Activated T-cell treated with anti-CD3 and anti-CD28 coated beads, Interleukin-2, amount 50 U/mL, for 4 hours (primary cell): ENCODE data around the gene OR10P1. TPM values are rescaled to one million over a fixed set of nuclear protein-coding genes. Genes with fewer than 3 reads are reported as not detected.
A peak's percentile ranks its signal among the peaks of the same experiment; 100 is the strongest.

ENCODE experiments used
- ATAC-seq, 2 donors: fragments of 200-7000 bp; cut with Tn5 transposase; one replicate each; pipeline ENCODE4 v1.10.0; 2021
- DNase-seq: peaks from one replicate; pipeline ENCODE4 v3.0.0-alpha.2; 2020
- H3K27me3 Mint-ChIP-seq: one replicate; pipeline ENCODE4 v1.8.0; 2021; ENCODE audit warnings: low read depth, mixed read lengths
- H3K36me3 Mint-ChIP-seq: one replicate; pipeline ENCODE4 v1.8.0; 2022; ENCODE audit warnings: mixed read lengths; ENCODE audit not compliant: insufficient read depth
- H3K4me1 Mint-ChIP-seq: one replicate; pipeline ENCODE4 v1.8.0; 2021; ENCODE audit warnings: low read depth, mixed read lengths
- H3K4me3 Mint-ChIP-seq: one replicate; pipeline ENCODE4 v1.8.0; 2021; ENCODE audit warnings: mild to moderate bottlenecking, moderate library complexity, mixed read lengths
- H3K9me3 Mint-ChIP-seq: one replicate; pipeline ENCODE4 v1.8.0; 2021; ENCODE audit warnings: mixed read lengths
- total RNA-seq, 3 donors: library from RNA; stranded (reverse); gene quantifications; one replicate each; pipeline ENCODE4 v1.2.1, GENCODE V29; 2021

The OR10P1 gene
- total RNA-seq, 3 donors from 2014 or later = not detected

DNA sequence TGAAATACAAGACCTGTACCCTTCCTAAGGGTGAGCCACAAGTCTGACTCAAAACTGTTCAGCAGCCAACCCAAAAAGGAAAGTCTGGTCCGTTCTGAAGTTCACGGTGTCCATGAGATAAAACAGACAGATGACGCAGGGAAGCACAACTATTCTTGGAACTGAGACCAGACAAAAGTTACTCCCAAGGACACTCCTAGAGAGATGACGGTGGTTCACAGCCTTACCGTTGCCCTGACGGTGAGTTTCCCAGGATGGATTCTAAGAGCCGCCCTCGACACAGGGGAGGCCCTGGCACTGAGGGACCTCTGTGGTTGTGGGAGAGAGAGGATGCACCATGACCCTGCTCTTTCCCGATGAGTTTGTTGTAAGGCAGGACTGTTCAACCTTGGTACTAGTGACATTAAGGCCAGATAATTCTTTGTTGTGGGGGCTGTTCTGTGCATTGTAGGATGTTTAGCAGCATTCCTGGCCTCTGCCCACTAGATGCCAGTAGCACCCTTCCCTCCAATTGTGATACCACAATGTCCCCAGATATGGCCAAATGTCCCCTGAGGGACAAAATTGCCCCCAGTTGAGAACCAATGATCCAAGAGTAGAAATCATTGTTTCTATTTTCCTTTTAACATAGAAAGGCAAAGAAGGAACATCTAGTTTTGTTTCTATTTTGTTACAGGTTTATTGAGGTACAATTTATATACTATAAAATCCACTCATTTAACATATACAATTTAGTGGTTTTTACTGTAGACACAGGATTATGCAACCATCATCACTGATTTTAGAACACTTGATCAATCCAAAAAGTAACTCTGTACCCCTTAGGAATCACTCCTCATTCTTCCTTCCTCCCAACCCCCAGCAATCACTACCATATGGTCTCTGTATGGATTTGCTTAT lies 23.0 kb downstream of the OR10P1 start:
- H3K4me3 Mint-ChIP-seq = no peak overlapping the region
- H3K27me3 Mint-ChIP-seq = peaks cover 6% of the 10 kb centered on the region
- no peaks in the 10 kb centered on the region for H3K36me3 Mint-ChIP-seq
- ATAC-seq = no peak
- H3K9me3 Mint-ChIP-seq = no peaks in the 10 kb centered on the region
- H3K4me1 Mint-ChIP-seq = no peaks in the 10 kb centered on the region
- DNase-seq = no peak

DNA sequence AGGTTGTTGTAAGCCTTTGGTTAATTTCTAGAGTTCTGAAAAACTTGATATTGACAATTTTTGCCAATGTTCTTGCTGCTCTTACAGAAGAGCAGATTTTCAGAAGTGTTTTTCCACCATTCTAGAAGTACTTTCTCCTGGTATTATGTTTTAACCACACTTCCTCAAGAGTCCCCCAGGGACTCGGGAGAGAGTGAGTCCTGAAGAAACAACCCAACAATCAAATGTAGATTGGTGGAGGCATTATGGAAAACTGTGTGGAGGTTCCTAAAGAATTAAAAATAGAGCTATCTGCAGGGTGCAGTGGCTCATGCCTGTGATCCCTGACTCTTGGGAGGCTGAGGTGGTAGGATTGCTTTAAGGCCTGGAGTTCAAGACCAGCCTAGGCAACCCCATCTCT lies 26.7 kb downstream of the OR10P1 start:
- DNase-seq = no peak
- no peak for ATAC-seq
- Mint-ChIP-seq H3K36me3 (no peaks in the 10 kb centered on the region), H3K4me3 (no peak overlapping the region), H3K4me1 (no peaks in the 10 kb centered on the region), H3K9me3 (no peaks in the 10 kb centered on the region), H3K27me3 (peaks cover 4% of the 10 kb centered on the region)

DNA sequence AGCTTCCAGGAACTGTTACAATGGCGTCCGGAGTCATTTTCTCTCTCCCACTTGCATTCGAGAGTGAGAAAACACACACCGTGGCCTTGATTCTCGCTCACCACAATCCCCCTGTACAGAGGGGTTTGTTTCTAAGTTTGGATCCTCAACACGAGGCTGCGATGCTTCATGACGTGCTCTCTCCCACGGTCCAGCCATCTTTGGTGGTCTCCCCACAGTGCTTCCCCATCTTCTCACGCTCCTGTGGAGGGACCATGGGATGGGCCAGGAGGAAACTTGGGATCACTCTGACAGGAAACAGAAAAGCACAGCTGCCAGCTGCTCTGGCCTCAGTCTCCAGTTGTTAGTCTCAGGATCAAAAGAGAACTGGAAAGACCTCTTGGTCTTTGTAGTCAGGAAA lies 28.1 kb downstream of the OR10P1 start:
- H3K4me1 Mint-ChIP-seq = no peaks in the 10 kb centered on the region
- no peaks in the 10 kb centered on the region for H3K9me3 Mint-ChIP-seq
- no peak for DNase-seq
- no peak for ATAC-seq
- H3K36me3 Mint-ChIP-seq = no peaks in the 10 kb centered on the region
- H3K27me3 Mint-ChIP-seq = peaks cover 4% of the 10 kb centered on the region
- H3K4me3 Mint-ChIP-seq = no peak overlapping the region

DNA sequence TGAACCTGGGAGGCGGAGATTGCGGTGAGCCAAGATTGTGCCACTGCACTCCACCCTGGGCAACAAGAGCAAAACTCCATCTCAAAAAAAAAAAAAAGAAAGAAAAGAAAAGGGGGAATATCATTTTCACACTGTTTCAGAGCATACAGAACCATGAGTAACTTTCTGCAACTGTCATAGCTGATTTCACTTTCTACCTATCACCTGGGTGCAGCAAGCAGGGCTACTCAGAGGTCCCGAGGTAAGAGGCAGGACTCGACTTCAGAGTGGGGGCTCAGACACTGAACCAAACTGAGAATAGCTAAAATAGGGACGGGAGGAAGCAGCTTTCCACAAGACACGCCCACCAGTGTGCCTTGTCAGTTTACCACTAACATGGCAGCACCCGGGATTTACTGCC lies 29.8 kb downstream of the OR10P1 start:
- peaks cover 9% of the 10 kb centered on the region for H3K27me3 Mint-ChIP-seq
- no peak for DNase-seq
- no peak for ATAC-seq
- H3K9me3 Mint-ChIP-seq = no peaks in the 10 kb centered on the region
- H3K4me3 Mint-ChIP-seq = no peak overlapping the region
- H3K4me1 Mint-ChIP-seq = no peaks in the 10 kb centered on the region
- H3K36me3 Mint-ChIP-seq = no peaks in the 10 kb centered on the region

DNA sequence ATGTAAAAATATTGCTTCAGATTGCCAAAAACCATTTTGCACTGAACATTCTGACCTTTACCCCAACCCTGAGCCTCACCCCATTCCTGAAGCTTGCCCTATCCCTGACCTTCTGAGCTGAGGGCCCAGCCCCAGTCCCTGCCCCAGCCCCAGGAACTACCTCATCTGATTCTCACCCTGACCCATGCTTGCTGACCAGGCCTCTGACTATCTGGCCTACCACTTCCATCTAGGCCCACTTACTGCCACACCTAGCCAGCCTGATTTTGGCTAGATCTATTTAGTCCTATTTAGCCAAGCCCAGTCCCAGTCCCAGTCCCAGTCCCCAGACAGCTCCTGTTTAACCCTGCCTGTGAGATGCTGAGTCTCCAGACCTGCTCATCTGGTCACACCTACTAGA lies 33.6 kb downstream of the OR10P1 start:
- Mint-ChIP-seq H3K27me3 (peaks cover 6% of the 10 kb centered on the region), H3K4me1 (no peaks in the 10 kb centered on the region), H3K36me3 (no peaks in the 10 kb centered on the region), H3K4me3 (no peak overlapping the region), H3K9me3 (no peaks in the 10 kb centered on the region)
- ATAC-seq = no peak
- DNase-seq = no peak

DNA sequence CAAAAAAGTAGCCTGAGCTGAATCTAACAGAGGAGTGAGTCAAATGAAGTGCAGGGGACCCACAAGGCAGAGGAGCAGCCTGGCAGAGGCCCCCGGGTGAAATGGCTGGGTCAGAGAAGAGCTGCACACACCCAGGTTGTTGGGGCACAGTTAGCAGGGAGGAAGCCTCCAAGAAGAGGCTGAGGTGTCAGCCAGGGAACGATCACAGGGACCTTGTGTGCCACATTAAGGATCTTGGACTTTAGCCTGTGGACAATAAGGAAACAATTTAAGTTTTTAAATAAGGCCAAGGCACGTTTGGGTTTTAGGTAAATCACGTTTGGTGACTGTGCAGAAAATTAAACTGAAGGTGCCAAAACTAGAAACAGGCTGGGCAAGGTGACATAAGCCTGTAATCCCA lies 35.1 kb downstream of the OR10P1 start:
- H3K9me3 Mint-ChIP-seq = no peaks in the 10 kb centered on the region
- DNase-seq (no peak), ATAC-seq (no peak)
- no peaks in the 10 kb centered on the region for H3K36me3 Mint-ChIP-seq
- H3K27me3 Mint-ChIP-seq = peaks cover 11% of the 10 kb centered on the region
- no peaks in the 10 kb centered on the region for H3K4me1 Mint-ChIP-seq
- H3K4me3 Mint-ChIP-seq = no peak overlapping the region

DNA sequence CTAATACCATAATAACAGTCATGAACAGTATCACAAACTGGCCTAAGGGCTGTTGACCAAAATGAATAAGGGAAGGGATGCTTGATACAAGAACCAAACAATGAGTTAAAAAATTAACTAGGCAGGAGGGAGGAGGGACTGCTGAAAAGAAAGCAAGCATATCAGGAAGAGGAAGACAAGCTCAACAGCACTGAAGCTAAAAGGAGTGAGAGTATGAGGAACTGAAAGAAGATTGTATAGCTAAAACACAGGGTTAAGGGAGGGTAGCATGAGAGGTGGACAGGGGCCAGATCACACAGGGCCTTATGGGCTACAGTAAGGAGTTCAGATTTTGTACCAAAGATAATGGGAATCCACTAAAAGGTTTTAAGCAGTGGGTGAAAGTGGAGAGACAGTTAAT lies 36.9 kb downstream of the OR10P1 start:
- no peak for ATAC-seq
- no peaks in the 10 kb centered on the region for H3K9me3 Mint-ChIP-seq
- no peaks in the 10 kb centered on the region for H3K36me3 Mint-ChIP-seq
- H3K4me1 Mint-ChIP-seq = no peaks in the 10 kb centered on the region
- no peak for DNase-seq
- peaks cover 11% of the 10 kb centered on the region for H3K27me3 Mint-ChIP-seq
- H3K4me3 Mint-ChIP-seq = no peak overlapping the region

DNA sequence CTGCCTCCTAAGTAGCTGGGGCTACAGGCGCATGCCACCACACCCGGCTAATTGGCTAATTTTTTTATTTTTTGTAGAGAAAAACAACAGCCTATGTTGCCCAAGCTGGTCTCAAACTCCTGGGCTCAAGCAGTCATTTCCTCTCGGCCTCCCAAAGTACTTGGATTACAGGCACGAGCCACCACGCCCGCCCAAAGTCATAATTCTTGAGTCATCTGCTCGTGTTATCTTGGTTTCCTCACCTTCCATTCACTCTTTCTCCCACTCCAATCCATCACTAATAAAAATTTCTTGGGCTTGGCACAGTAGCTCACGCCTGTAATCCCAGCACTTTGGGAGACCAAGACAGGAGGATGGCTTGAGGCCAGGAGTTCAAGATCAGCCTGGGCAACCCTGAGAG lies 39.0 kb downstream of the OR10P1 start:
- no peaks in the 10 kb centered on the region for H3K4me1 Mint-ChIP-seq
- no peak for DNase-seq
- H3K36me3 Mint-ChIP-seq = no peaks in the 10 kb centered on the region
- H3K27me3 Mint-ChIP-seq = peaks cover 16% of the 10 kb centered on the region
- H3K4me3 Mint-ChIP-seq = no peak overlapping the region
- no peaks in the 10 kb centered on the region for H3K9me3 Mint-ChIP-seq
- ATAC-seq = no peak

DNA sequence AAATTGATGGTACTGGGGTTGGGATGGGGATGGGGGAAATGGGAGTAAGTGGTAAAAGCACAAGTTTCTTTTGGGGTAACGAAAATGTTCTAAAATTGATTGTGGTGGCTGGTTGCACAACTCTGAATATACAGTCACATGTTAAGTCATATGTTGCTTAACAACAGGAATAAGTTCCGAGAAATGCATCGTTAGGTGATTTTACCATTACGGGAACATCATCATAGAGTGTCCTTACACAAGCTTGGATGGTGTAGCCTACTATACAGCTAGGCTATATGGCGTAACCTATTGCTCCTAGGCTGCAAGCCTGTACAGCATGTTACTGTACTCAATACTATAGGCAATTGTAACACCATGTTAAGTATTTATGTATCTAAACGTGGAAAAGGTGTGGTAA lies 40.0 kb downstream of the OR10P1 start:
- no peaks in the 10 kb centered on the region for H3K36me3 Mint-ChIP-seq
- no peak for DNase-seq
- H3K27me3 Mint-ChIP-seq = peaks cover 18% of the 10 kb centered on the region
- ATAC-seq = no peak
- peaks cover 10% of the 10 kb centered on the region for H3K4me1 Mint-ChIP-seq
- H3K4me3 Mint-ChIP-seq = no peak overlapping the region
- H3K9me3 Mint-ChIP-seq = no peaks in the 10 kb centered on the region

DNA sequence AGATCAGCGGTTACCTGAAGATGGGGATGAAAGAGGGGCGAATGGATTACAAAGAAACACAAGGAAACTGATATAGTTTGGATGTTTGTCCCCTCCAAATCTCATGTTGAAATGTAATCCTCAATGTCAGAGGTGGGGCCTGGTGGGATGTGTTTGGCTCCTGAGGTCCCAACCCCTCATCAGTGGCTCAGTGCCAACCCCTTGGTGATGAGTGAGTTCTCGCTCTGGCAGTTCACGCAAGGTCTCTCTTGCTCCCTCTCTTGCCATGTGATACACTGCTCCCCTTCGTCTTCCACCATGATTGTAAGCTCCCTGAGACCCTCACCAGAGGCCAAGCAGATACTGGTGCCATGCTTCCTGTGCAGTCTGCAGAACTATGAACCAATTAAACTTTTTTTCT lies 43.0 kb downstream of the OR10P1 start:
- Mint-ChIP-seq H3K4me1 (peaks cover 13% of the 10 kb centered on the region), H3K4me3 (no peak overlapping the region), H3K36me3 (no peaks in the 10 kb centered on the region), H3K27me3 (peaks cover 18% of the 10 kb centered on the region), H3K9me3 (no peaks in the 10 kb centered on the region)
- ATAC-seq (no peak), DNase-seq (no peak)

DNA sequence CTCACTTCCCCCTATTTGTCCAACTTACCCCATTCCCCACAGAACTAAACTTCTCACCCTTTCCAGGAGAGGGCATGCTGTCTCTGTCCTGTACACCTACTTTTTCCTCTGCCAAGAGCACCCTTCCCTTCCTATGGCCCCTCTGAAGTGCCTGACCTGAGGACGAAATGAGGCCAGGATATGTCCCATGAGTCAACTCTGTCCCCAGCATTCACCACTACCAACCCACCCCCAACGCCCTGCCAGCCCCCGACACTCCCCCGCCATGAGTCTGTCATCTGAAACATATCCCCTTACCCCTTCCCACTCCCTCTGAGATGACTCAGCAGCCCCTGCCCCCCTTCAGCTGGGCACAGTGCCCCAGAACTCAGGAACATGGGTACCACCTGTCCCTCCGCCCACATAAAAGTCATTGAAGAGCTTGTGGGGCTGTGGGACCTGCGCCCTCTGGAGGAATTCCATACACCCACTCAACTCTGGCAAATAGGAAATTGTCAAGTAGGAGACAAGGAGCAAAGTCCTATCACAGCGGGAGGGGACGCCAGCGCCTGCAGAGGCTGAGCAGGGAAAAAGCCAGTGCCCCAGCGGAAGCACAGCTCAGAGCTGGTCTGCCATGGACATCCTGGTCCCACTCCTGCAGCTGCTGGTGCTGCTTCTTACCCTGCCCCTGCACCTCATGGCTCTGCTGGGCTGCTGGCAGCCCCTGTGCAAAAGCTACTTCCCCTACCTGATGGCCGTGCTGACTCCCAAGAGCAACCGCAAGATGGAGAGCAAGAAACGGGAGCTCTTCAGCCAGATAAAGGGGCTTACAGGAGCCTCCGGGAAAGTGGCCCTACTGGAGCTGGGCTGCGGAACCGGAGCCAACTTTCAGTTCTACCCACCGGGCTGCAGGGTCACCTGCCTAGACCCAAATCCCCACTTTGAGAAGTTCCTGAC lies 44.7 kb downstream of the OR10P1 start:
- no peak for DNase-seq
- ATAC-seq = peak in 1 of 2 donors; percentile 40
- Mint-ChIP-seq H3K27me3 (peaks cover 16% of the 10 kb centered on the region), H3K9me3 (no peaks in the 10 kb centered on the region), H3K36me3 (no peaks in the 10 kb centered on the region), H3K4me1 (peaks cover 13% of the 10 kb centered on the region), H3K4me3 (no peak overlapping the region)

DNA sequence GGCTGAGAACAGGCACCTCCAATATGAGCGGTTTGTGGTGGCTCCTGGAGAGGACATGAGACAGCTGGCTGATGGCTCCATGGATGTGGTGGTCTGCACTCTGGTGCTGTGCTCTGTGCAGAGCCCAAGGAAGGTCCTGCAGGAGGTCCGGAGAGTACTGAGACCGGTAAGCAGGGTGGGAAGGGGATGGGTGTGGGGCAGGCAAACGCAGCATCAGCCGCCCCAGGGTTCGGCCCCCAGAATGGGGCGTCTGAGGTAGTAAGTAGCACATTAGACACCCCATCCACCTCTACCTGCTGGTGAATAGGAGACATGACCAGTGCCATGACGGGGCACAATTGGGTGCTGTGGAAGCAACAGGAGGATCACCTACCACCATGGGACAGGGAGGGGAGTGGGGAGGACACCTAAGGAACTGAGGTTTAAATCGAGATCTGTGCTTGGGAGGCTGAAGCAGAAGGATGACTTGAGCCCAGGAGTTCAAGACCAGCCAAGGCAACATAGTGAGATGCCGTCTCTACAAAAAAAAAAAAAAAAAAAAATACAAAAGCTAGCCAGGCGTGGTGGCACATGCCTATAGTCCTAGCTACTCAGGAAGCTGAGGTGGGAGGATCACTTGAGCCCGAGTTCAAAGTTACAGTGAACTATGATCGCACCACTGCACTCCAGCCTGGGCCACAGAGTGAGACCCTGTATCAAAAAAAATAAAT lies 45.5 kb downstream of the OR10P1 start:
- DNase-seq (no peak), ATAC-seq (no peak)
- Mint-ChIP-seq H3K4me1 (peaks cover 17% of the 10 kb centered on the region), H3K9me3 (no peaks in the 10 kb centered on the region), H3K27me3 (peaks cover 16% of the 10 kb centered on the region), H3K36me3 (no peaks in the 10 kb centered on the region), H3K4me3 (no peak overlapping the region)

DNA sequence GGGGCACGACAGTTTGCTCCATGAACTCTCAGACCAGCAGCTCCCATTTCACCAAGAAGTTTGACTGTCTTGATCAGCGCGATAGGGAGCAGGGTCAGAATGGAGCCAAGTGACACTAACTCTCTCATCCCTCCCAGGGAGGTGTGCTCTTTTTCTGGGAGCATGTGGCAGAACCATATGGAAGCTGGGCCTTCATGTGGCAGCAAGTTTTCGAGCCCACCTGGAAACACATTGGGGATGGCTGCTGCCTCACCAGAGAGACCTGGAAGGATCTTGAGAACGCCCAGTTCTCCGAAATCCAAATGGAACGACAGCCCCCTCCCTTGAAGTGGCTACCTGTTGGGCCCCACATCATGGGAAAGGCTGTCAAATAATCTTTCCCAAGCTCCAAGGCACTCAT lies 47.0 kb downstream of the OR10P1 start:
- DNase-seq = no peak

DNA sequence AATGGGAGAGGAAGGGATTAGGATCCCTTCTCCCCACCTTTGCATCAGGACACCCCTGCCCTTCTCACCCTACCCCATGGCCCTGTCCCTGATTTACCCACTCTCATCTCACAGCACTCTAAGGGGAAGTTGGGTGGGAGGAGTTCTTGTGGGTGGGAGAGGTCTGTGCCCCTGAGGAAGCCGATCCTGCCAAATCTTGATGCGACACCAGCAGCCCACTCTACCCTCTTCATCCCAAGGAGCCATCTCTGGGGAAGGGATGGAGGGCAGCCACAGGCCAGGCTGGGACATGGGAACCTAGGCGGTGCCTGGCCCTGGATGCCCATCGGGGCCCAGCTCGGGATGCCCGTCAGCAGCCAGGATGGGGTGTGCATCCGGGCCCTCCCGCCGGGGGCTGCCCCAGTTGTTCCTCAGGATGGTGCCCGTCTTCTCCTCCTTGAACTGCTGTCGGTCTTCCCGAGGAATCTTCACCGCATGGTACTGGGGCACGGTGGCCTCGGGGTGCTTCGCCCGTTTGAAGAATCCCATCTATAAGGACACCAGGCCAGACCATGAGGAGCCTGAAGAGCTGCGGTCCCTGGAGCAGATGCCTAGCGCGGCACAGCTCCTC lies 48.2 kb downstream of the OR10P1 start:
- H3K4me3 Mint-ChIP-seq = no peak overlapping the region
- peaks cover 22% of the 10 kb centered on the region for H3K4me1 Mint-ChIP-seq
- H3K27me3 Mint-ChIP-seq = peaks cover 13% of the 10 kb centered on the region
- no peaks in the 10 kb centered on the region for H3K36me3 Mint-ChIP-seq
- H3K9me3 Mint-ChIP-seq = no peaks in the 10 kb centered on the region
- no peak for ATAC-seq
- DNase-seq = no peak

More for the DNA sequence above, 47.0 kb downstream of the OR10P1 start:
- Mint-ChIP-seq H3K4me1 (peaks cover 22% of the 10 kb centered on the region), H3K4me3 (no peak overlapping the region), H3K27me3 (peaks cover 16% of the 10 kb centered on the region), H3K9me3 (no peaks in the 10 kb centered on the region), H3K36me3 (no peaks in the 10 kb centered on the region)
- no peak for ATAC-seq
